ENCODE data around the gene C9orf152. TPM values are rescaled to one million over a fixed set of nuclear protein-coding genes. Genes with fewer than 3 reads are reported as not detected.
"Not testable (repeated sequence)": the region's sequence is repeated elsewhere in the genome, so short reads cannot be mapped to it uniquely, and the experiment has no call there.

C9orf152 gene
- total RNA-seq, 1 donor from 2014 or later = not detected

- no peaks in the 10 kb centered on the region for H3K4me1 Mint-ChIP-seq
- Histone ChIP-seq H3K4me1 (no peaks in the 10 kb centered on the region), H3K4me3 (no peak overlapping the region), H3K9ac (no peak overlapping the region), H2AFZ (replicated peaks) (no peak overlapping the region), H3K9me3 (ENCODE audit: low read depth) (no peaks in the 10 kb centered on the region), H3K27ac (no peak overlapping the region), H3K36me3 (no peaks in the 10 kb centered on the region), H3K79me2 (ENCODE audit: low read depth) (no peaks in the 10 kb centered on the region), H3F3A (ENCODE audit: low read depth) (no peaks in the 10 kb centered on the region), H3K27me3 (no peaks in the 10 kb centered on the region), H4K20me1 (ENCODE audit: low read depth) (no peaks in the 10 kb centered on the region), H3K4me2 (no peak overlapping the region)
- no peak overlapping the region for H3K4me3 Mint-ChIP-seq
- TF ChIP-seq, protein P1, sequence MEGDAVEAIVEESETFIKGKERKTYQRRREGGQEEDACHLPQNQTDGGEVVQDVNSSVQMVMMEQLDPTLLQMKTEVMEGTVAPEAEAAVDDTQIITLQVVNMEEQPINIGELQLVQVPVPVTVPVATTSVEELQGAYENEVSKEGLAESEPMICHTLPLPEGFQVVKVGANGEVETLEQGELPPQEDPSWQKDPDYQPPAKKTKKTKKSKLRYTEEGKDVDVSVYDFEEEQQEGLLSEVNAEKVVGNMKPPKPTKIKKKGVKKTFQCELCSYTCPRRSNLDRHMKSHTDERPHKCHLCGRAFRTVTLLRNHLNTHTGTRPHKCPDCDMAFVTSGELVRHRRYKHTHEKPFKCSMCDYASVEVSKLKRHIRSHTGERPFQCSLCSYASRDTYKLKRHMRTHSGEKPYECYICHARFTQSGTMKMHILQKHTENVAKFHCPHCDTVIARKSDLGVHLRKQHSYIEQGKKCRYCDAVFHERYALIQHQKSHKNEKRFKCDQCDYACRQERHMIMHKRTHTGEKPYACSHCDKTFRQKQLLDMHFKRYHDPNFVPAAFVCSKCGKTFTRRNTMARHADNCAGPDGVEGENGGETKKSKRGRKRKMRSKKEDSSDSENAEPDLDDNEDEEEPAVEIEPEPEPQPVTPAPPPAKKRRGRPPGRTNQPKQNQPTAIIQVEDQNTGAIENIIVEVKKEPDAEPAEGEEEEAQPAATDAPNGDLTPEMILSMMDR (IDR thresholded peaks at IDR 0.05) = no peak
- no peak for TF ChIP-seq EZH2 (IDR thresholded peaks at IDR 0.05)
- no peak for TF ChIP-seq EZH2phosphoT487 (IDR thresholded peaks at IDR 0.05)
- H3K27me3 Mint-ChIP-seq (ENCODE audit: insufficient read depth, low read depth) = peaks cover 2% of the 10 kb centered on the region
- H3K27ac Mint-ChIP-seq = no peak overlapping the region
- H3K36me3 Mint-ChIP-seq = no peaks in the 10 kb centered on the region
- H3K9me3 Mint-ChIP-seq = peaks cover 3% of the 10 kb centered on the region
- no peak for DNase-seq (ENCODE audit: low spot score)
Measured at GRCh38 chr9:110213413-110214044, 5.6 kb upstream of the C9orf152 start.

DNA sequence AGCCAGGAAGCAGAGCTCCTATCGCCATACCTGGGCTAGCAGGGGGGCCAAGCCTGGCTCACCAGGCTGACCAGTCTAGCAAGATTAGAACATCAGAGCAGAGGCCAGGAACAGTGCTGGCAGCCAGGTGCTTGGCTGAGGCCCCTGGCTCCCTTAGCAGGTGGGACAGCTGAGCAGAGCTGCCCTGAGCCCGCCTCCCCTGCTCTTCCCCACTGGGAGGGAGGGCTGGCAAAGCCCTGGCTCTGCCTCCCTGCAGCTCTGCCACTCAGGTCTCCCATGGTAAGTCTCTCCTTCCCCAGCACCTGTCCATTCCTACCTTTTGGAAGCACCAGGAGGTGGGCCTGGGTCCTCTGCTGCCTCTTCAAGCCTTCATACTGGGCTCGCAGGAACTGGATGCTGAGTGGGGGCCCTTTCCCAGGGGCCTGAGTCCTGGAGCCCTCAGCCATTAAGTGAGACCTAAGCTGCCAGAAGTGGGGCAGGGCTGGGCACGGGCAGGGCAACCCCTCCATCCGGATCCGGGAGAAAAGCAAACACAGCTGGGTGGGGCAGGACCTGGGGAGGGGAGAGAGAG, 803 bp downstream of the C9orf152 start:
- H3K9ac ChIP-seq = no peak overlapping the region
- H3K36me3 Mint-ChIP-seq = no peaks in the 10 kb centered on the region
- peaks cover 2% of the 10 kb centered on the region for H3K27me3 Mint-ChIP-seq (ENCODE audit: insufficient read depth, low read depth)
- no peak for TF ChIP-seq EZH2phosphoT487 (IDR thresholded peaks at IDR 0.05)
- TF ChIP-seq, protein P1 (IDR thresholded peaks at IDR 0.05) = no peak
- no peak for TF ChIP-seq EZH2 (IDR thresholded peaks at IDR 0.05)
- H3K4me3 ChIP-seq = no peak overlapping the region
- H4K20me1 ChIP-seq (ENCODE audit: low read depth) = no peaks in the 10 kb centered on the region
- H3K36me3 ChIP-seq = no peaks in the 10 kb centered on the region
- no peaks in the 10 kb centered on the region for H3K9me3 ChIP-seq (ENCODE audit: low read depth)
- DNase-seq (ENCODE audit: low spot score) = no peak
- no peaks in the 10 kb centered on the region for H3K27me3 ChIP-seq
- H3K27ac ChIP-seq = no peak overlapping the region
- no peaks in the 10 kb centered on the region for H3K9me3 Mint-ChIP-seq
- no peak overlapping the region for H2AFZ ChIP-seq (replicated peaks)
- no peaks in the 10 kb centered on the region for H3K4me1 ChIP-seq
- no peak overlapping the region for H3K4me2 ChIP-seq
- no peak overlapping the region for H3K4me3 Mint-ChIP-seq
- H3K79me2 ChIP-seq (ENCODE audit: low read depth) = no peaks in the 10 kb centered on the region
- H3K27ac Mint-ChIP-seq = no peak overlapping the region
- no peaks in the 10 kb centered on the region for H3F3A ChIP-seq (ENCODE audit: low read depth)
- H3K4me1 Mint-ChIP-seq = peaks cover 2% of the 10 kb centered on the region

DNA sequence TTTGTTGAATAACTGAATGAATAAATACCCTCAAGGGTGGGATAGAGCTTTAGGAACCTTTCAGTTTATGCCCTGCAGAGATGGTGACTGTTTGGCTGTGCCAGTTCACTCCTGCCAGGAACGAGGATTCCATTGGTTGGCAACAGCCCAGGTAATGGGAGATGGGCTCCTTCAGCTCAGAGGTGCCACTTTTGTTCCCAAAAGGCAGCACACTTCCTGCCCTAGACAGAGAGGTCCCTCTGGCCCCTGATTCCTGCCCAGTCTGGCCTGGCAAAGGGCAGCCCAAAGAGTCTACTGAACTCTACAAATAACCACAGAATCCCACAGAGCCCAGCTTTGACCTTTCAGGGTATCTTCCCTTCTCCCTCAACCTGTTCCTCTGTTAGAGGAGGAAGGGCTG, 1.6 kb downstream of the C9orf152 start:
- Histone ChIP-seq H3K79me2 (ENCODE audit: low read depth) (no peaks in the 10 kb centered on the region), H3K9ac (no peak overlapping the region), H3K4me3 (no peak overlapping the region), H3F3A (ENCODE audit: low read depth) (no peaks in the 10 kb centered on the region), H2AFZ (replicated peaks) (no peak overlapping the region), H3K4me2 (no peak overlapping the region), H3K27me3 (no peaks in the 10 kb centered on the region), H3K36me3 (no peaks in the 10 kb centered on the region), H3K4me1 (no peaks in the 10 kb centered on the region), H4K20me1 (ENCODE audit: low read depth) (no peaks in the 10 kb centered on the region), H3K9me3 (ENCODE audit: low read depth) (no peaks in the 10 kb centered on the region), H3K27ac (no peak overlapping the region)
- Mint-ChIP-seq H3K27me3 (ENCODE audit: insufficient read depth, low read depth) (peaks cover 2% of the 10 kb centered on the region), H3K9me3 (no peaks in the 10 kb centered on the region), H3K4me1 (peaks cover 2% of the 10 kb centered on the region), H3K4me3 (no peak overlapping the region), H3K36me3 (no peaks in the 10 kb centered on the region), H3K27ac (no peak overlapping the region)
- no peak for DNase-seq (ENCODE audit: low spot score)
- TF ChIP-seq EZH2 (IDR thresholded peaks at IDR 0.05) (no peak), EZH2phosphoT487 (IDR thresholded peaks at IDR 0.05) (no peak)
- TF ChIP-seq, protein P1 (IDR thresholded peaks at IDR 0.05) = no peak

GRCh38 chr9:110205612-110206011, 2.3 kb downstream of the C9orf152 start:
- H3K9me3 Mint-ChIP-seq; H3K4me2 ChIP-seq; H3K9ac ChIP-seq; H3K79me2 ChIP-seq (ENCODE audit: low read depth); H3K4me1 ChIP-seq; H3K4me3 ChIP-seq; H3K27ac ChIP-seq; H3F3A ChIP-seq (ENCODE audit: low read depth); H3K27me3 ChIP-seq; H3K4me3 Mint-ChIP-seq; H3K9me3 ChIP-seq (ENCODE audit: low read depth); H3K27me3 Mint-ChIP-seq (ENCODE audit: insufficient read depth, low read depth); H3K36me3 ChIP-seq; H3K27ac Mint-ChIP-seq; H2AFZ ChIP-seq (replicated peaks); H3K36me3 Mint-ChIP-seq; DNase-seq (ENCODE audit: low spot score); H3K4me1 Mint-ChIP-seq; H4K20me1 ChIP-seq (ENCODE audit: low read depth): not testable (repeated sequence)
